COR-L47 (cell line): ENCODE results near the gene PRKD1.
A peak's percentile ranks its signal among the peaks of the same experiment; 100 is the strongest.

Source experiments
- DNase-seq: peaks from one replicate; lab custom pipeline; 2025; lab: John Stamatoyannopoulos, UW

The PRKD1 gene

GRCh38 chr14:29927376-29928116, at the start of gene PRKD1:
TSS of gene PRKD1 (minus strand) at chr14:29927847.
- DNase-seq: peak; percentile 58

- DNase-seq: no peak
Measured at GRCh38 chr14:29971101-29971500, 43.5 kb upstream of the PRKD1 start.

- DNase-seq: no peak
Measured at GRCh38 chr14:29955087-29955486, 27.4 kb upstream of the PRKD1 start.

GRCh38 chr14:29953501-29953900, 25.9 kb upstream of the PRKD1 start:
- no peak for DNase-seq

GRCh38 chr14:29944091-29944490, 16.4 kb upstream of the PRKD1 start:
- DNase-seq: no peak

GRCh38 chr14:29941401-29941800, 13.8 kb upstream of the PRKD1 start:
- DNase-seq: no peak

GRCh38 chr14:29940482-29940881, 12.8 kb upstream of the PRKD1 start:
- no peak for DNase-seq

GRCh38 chr14:29937116-29937515, 9.5 kb upstream of the PRKD1 start:
- DNase-seq: no peak

GRCh38 chr14:29930283-29930682, 2.6 kb upstream of the PRKD1 start:
- no peak for DNase-seq

GRCh38 chr14:29928117-29928640, 532 bp upstream of the PRKD1 start:
- no peak for DNase-seq

- DNase-seq: peak; percentile 67
Measured at GRCh38 chr14:29926701-29927375, 809 bp downstream of the PRKD1 start.

- no peak for DNase-seq
Measured at GRCh38 chr14:29926228-29926627, 1.4 kb downstream of the PRKD1 start.

- DNase-seq: no peak
Measured at GRCh38 chr14:29925736-29926135, 1.9 kb downstream of the PRKD1 start.

GRCh38 chr14:29925101-29925722, 2.4 kb downstream of the PRKD1 start:
- DNase-seq: no peak

GRCh38 chr14:29919845-29920244, 7.8 kb downstream of the PRKD1 start:
- no peak for DNase-seq

- DNase-seq: no peak
Measured at GRCh38 chr14:29918981-29919380, 8.7 kb downstream of the PRKD1 start.

GRCh38 chr14:29913566-29913965, 14.1 kb downstream of the PRKD1 start:
- no peak for DNase-seq

- DNase-seq: no peak
Measured at GRCh38 chr14:29911810-29912209, 15.8 kb downstream of the PRKD1 start.

- no peak for DNase-seq
Measured at GRCh38 chr14:29908652-29909577, 18.7 kb downstream of the PRKD1 start.

- peak; percentile 13 for DNase-seq
Measured at GRCh38 chr14:29906256-29906870, 21.3 kb downstream of the PRKD1 start.

GRCh38 chr14:29905543-29905942, 22.1 kb downstream of the PRKD1 start:
- DNase-seq: no peak
